Progenitor cell of endocrine pancreas (in vitro differentiated cells): ENCODE measurements around the gene GPR37L1. TPM values are rescaled to one million over a fixed set of nuclear protein-coding genes. Genes with fewer than 3 reads are reported as not detected.

Experiments
- DNase-seq: peaks from one replicate; pipeline ENCODE4 v3.0.0; 2021; ENCODE audit warnings: low spot score; ENCODE audit not compliant: unreplicated experiment
- H3K27ac Mint-ChIP-seq: 2 replicates; pipeline ENCODE4 v1.8.0; 2021; ENCODE audit warnings: mild to moderate bottlenecking, moderate library complexity, mixed read lengths
- H3K27me3 Mint-ChIP-seq: 2 replicates; pipeline ENCODE4 v1.8.0; 2021; ENCODE audit warnings: mixed read lengths
- H3K36me3 Mint-ChIP-seq: 2 replicates; pipeline ENCODE4 v1.8.0; 2022; ENCODE audit warnings: mixed read lengths; ENCODE audit not compliant: insufficient read depth
- H3K4me1 Mint-ChIP-seq: 2 replicates; pipeline ENCODE4 v1.8.0; 2021; ENCODE audit warnings: low read depth, mixed read lengths
- H3K4me3 Mint-ChIP-seq: 2 replicates; pipeline ENCODE4 v1.8.0; 2021; ENCODE audit warnings: low read depth, mild to moderate bottlenecking, moderate library complexity, mixed read lengths
- H3K9me3 Mint-ChIP-seq: 2 replicates; pipeline ENCODE4 v1.8.0; 2021; ENCODE audit warnings: low read depth, mixed read lengths
- total RNA-seq: library from RNA; stranded (reverse); gene quantifications from 2 replicates; pipeline ENCODE4 v1.2.1, GENCODE V29; 2021
- TF ChIP-seq, protein P1 (sequence below): fragments of 200-600 bp; sonication (generic); IDR thresholded peaks from one replicate; pipeline ENCODE4 v1.5.0; 2021; ENCODE audit warnings: antibody characterized with exemption, mild to moderate bottlenecking; ENCODE audit not compliant: unreplicated experiment

The GPR37L1 gene
- total RNA-seq, 1 donor from 2014 or later = not detected

DNA sequence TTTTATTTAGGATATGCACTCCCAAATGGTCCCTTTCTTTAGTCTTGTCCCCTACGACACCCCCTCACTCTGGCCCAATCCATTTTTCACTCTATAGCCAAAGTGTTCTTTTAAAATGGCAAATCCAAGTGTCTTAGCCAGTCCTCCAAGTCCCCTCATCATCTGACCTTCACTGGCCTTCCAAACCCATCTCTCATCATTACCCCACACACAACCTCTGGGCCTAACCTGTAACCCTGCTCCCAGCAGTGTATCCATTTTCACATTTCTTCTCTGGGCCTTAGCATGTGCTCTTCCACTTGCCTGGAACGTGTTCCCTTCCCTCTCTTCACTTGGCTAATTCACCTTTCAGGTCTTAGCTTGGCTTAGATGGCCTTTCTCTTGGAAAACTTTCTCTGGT, 28.3 kb downstream of the GPR37L1 start:
- TF ChIP-seq, protein P1, sequence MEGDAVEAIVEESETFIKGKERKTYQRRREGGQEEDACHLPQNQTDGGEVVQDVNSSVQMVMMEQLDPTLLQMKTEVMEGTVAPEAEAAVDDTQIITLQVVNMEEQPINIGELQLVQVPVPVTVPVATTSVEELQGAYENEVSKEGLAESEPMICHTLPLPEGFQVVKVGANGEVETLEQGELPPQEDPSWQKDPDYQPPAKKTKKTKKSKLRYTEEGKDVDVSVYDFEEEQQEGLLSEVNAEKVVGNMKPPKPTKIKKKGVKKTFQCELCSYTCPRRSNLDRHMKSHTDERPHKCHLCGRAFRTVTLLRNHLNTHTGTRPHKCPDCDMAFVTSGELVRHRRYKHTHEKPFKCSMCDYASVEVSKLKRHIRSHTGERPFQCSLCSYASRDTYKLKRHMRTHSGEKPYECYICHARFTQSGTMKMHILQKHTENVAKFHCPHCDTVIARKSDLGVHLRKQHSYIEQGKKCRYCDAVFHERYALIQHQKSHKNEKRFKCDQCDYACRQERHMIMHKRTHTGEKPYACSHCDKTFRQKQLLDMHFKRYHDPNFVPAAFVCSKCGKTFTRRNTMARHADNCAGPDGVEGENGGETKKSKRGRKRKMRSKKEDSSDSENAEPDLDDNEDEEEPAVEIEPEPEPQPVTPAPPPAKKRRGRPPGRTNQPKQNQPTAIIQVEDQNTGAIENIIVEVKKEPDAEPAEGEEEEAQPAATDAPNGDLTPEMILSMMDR = no peak
- H3K4me3 Mint-ChIP-seq = no peak overlapping the region
- peaks cover 24% of the 10 kb centered on the region for H3K27me3 Mint-ChIP-seq
- no peak overlapping the region for H3K27ac Mint-ChIP-seq
- no peaks in the 10 kb centered on the region for H3K9me3 Mint-ChIP-seq
- no peak for DNase-seq
- no peaks in the 10 kb centered on the region for H3K36me3 Mint-ChIP-seq
- peaks cover 3% of the 10 kb centered on the region for H3K4me1 Mint-ChIP-seq

DNA sequence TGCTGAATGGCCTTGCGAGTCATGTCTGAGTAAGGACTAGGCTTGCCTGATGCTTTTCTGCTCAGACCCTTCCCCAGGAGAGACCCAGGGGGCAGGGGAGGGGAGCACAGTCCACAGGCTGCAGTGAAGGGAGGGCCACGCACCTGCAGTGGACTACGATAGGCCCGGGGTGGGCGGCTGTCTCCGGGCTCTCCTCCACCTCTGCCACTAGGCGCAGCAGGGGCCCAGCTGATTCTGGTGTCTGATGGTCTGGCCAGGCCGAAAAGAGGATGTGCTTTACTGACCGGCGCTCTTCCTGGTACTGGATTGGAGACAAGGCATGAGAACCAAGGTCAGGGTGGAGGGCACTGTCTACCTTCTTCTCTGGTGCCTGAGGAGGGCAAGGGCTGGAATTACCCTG, 29.7 kb downstream of the GPR37L1 start:
- H3K36me3 Mint-ChIP-seq = no peaks in the 10 kb centered on the region
- no peak for DNase-seq
- peaks cover 24% of the 10 kb centered on the region for H3K27me3 Mint-ChIP-seq
- H3K27ac Mint-ChIP-seq = no peak overlapping the region
- H3K4me3 Mint-ChIP-seq = no peak overlapping the region
- TF ChIP-seq, protein P1 = no peak
- no peaks in the 10 kb centered on the region for H3K9me3 Mint-ChIP-seq
- peaks cover 3% of the 10 kb centered on the region for H3K4me1 Mint-ChIP-seq

DNA sequence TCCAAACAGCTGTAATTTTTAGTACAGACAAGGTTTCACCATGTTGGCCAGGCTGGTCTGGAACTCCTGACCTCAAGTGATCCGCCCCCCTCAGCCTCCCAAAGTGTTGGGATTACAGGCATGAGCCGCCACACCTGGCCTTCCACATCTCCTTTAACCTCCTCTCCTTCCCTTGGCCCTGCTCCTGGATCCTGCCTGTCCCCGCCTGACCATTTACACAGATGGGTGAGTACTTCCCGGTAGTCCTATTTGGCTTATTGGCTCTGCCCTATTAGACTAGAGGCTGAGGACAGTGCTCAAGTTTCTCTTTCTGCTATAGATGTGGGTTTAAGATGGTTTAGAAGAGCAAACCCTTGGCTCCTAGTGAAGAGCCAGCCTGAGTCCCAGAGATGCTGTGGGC, 30.6 kb downstream of the GPR37L1 start:
- no peak overlapping the region for H3K27ac Mint-ChIP-seq
- peaks cover 20% of the 10 kb centered on the region for H3K27me3 Mint-ChIP-seq
- no peaks in the 10 kb centered on the region for H3K36me3 Mint-ChIP-seq
- TF ChIP-seq, protein P1 = no peak
- no peak for DNase-seq
- no peaks in the 10 kb centered on the region for H3K9me3 Mint-ChIP-seq
- H3K4me3 Mint-ChIP-seq = no peak overlapping the region
- peaks cover 3% of the 10 kb centered on the region for H3K4me1 Mint-ChIP-seq

DNA sequence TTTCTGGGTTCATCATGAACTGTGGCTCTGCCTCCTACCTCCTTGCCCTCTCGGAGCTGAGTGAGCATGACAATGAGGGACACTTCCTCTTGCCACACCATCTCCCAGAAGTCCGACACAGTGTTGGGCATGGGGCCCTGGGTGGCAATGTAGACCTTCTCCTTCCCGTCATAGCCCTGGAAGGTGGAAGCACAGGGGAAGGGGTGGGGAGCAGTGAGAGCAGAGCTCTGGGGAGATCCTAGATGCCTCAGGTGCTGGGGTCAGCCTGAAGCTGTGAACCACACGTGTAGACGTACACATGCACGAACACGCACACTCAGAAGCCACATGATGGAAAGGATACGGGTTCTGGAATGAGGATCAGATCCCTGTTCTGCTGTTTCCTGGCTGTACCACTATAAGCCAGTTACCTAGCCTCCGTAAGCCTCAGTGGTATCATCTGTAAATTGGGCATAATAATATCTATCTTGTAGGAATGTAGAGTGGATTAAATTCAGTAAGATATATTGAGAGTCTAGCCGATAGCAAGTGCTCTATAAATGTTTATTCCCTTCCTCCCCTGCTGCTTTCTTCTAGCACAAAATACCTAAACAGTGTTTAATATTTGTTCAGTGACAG, 31.5 kb downstream of the GPR37L1 start:
- Mint-ChIP-seq H3K9me3 (no peaks in the 10 kb centered on the region), H3K4me1 (peaks cover 3% of the 10 kb centered on the region), H3K4me3 (no peak overlapping the region), H3K27ac (peak overlapping the region; percentile 76), H3K36me3 (no peaks in the 10 kb centered on the region), H3K27me3 (peaks cover 17% of the 10 kb centered on the region)
- no peak for DNase-seq
- TF ChIP-seq, protein P1 = no peak

DNA sequence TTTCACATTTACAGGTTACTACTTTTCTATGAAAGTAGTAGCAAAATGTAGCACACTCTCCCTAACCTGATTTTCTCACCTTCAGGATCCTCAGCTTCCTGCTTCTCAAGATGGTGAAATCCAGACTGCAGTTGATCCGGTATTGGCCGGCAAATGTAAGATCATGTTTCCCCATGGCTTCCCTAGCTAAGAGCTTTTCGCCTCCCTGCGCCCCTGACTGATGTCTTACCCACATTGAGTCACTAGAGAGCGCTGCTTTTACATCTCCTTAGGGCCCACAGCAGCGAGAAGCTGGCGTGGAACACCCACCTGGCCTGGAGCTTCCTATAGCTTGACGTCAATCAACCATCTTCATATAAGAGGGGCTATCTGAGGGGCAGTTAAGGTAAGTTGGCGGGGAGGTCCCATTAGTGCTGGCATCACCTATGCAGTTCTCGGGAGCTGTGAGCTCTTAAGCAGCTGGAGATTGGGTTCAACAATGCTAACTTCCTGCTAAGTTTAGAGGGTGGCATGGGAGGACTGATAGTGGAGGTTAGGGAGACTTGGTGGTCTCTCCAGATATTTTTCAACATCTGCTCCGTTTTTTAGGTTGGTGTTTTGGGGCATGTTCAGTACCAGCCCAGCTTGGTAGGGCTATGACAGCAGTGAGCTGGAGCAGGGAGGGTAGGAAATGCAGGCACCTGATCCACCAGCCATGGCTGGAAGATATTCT, 32.2 kb downstream of the GPR37L1 start:
- Mint-ChIP-seq H3K27ac (peak overlapping the region; percentile 76), H3K36me3 (no peaks in the 10 kb centered on the region), H3K27me3 (peaks cover 17% of the 10 kb centered on the region), H3K4me1 (peaks cover 5% of the 10 kb centered on the region), H3K9me3 (no peaks in the 10 kb centered on the region), H3K4me3 (no peak overlapping the region)
- DNase-seq = peak; percentile 32
- TF ChIP-seq, protein P1 = peak; percentile 64
